NCI-H146 treated with DMSO at 0.1 percent for 48 hours (cell line): ENCODE data around the gene DCAF16.
"Not testable (repeated sequence)": the region's sequence is repeated elsewhere in the genome, so short reads cannot be mapped to it uniquely, and the experiment has no call there.

Source experiments
- DNase-seq: peaks from one replicate; lab custom pipeline; 2025; ENCODE audit not compliant: unreplicated experiment; lab: John Stamatoyannopoulos, UW

Gene DCAF16

GRCh38 chr4:17810260-17811077 is at the start of gene DCAF16, which contains the start of gene NCAPG:
Gene DCAF16, minus strand, starts transcription at chr4:17810757. Its CDS starts 6,616 bp downstream, at chr4:17804141.
Gene NCAPG, plus strand, starts transcription at chr4:17810979. Its CDS starts 99 bp downstream, at chr4:17811078.
- peak; percentile 97 for DNase-seq

- DNase-seq: no peak
Measured at GRCh38 chr4:17859793-17860406, 49.3 kb upstream of the DCAF16 start.

GRCh38 chr4:17854036-17854435 is 43.5 kb upstream of the DCAF16 start:
- no peak for DNase-seq

- DNase-seq: no peak
Measured at GRCh38 chr4:17851959-17852358, 41.4 kb upstream of the DCAF16 start.

- not testable (repeated sequence) for DNase-seq
Measured at GRCh38 chr4:17850295-17850694, 39.7 kb upstream of the DCAF16 start.

GRCh38 chr4:17846266-17846665 is 35.7 kb upstream of the DCAF16 start:
- DNase-seq: no peak

- no peak for DNase-seq
Measured at GRCh38 chr4:17823871-17824669, 13.5 kb upstream of the DCAF16 start.

- DNase-seq: no peak
Measured at GRCh38 chr4:17817027-17817426, 6.5 kb upstream of the DCAF16 start.

GRCh38 chr4:17816142-17816541 is 5.6 kb upstream of the DCAF16 start:
- DNase-seq: no peak

- no peak for DNase-seq
Measured at GRCh38 chr4:17814140-17814539, 3.6 kb upstream of the DCAF16 start.

- no peak for DNase-seq
Measured at GRCh38 chr4:17812801-17813200, 2.2 kb upstream of the DCAF16 start.

GRCh38 chr4:17812125-17812524 is 1.6 kb upstream of the DCAF16 start:
- DNase-seq: no peak

GRCh38 chr4:17811078-17811603 is 584 bp upstream of the DCAF16 start:
- no peak for DNase-seq

GRCh38 chr4:17809667-17810066 is 890 bp downstream of the DCAF16 start:
- peak; percentile 45 for DNase-seq

- no peak for DNase-seq
Measured at GRCh38 chr4:17807446-17807845, 3.1 kb downstream of the DCAF16 start.

- DNase-seq: no peak
Measured at GRCh38 chr4:17805580-17806155, 4.9 kb downstream of the DCAF16 start.

- no peak for DNase-seq
Measured at GRCh38 chr4:17797808-17798207, 12.7 kb downstream of the DCAF16 start.

GRCh38 chr4:17794730-17795129 is 15.8 kb downstream of the DCAF16 start:
- DNase-seq: no peak

- no peak for DNase-seq
Measured at GRCh38 chr4:17788956-17789355, 21.6 kb downstream of the DCAF16 start.

- DNase-seq: no peak
Measured at GRCh38 chr4:17787315-17787714, 23.2 kb downstream of the DCAF16 start.

GRCh38 chr4:17786567-17786966 is 24.0 kb downstream of the DCAF16 start:
- DNase-seq: no peak
